ENCODE results near the gene GCA.

DNA sequence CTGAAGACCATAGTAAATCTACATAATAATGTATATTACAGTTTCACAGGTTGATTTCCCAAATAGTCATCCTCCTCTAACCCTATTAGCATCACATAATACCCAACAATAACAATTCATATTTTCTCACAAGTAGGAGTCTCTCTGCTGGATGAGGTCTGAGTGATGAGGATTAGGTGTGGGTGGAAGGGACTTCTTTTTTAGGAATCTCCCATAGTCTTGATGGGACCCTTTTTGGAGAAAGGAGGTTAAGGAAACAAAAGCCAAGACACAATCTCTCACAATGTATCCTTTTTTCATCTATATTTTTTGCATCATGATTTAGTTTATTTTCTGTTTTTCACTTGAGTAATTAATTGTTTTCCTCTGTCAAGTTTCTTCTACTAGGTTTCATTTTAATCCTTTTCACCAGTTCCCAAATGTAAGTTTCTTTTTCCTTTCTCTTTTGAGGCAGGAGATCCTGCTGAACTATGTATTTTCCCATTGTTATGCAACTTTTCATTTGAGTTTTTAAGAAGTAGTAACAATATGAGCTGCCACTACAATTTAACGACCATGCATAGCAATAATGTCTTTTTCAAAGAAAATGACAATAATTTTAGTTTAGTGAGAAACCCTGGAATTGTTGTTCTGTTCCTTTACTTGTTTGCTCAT lies 22.9 kb upstream of the GCA start:
- TF ChIP-seq, protein P1, sequence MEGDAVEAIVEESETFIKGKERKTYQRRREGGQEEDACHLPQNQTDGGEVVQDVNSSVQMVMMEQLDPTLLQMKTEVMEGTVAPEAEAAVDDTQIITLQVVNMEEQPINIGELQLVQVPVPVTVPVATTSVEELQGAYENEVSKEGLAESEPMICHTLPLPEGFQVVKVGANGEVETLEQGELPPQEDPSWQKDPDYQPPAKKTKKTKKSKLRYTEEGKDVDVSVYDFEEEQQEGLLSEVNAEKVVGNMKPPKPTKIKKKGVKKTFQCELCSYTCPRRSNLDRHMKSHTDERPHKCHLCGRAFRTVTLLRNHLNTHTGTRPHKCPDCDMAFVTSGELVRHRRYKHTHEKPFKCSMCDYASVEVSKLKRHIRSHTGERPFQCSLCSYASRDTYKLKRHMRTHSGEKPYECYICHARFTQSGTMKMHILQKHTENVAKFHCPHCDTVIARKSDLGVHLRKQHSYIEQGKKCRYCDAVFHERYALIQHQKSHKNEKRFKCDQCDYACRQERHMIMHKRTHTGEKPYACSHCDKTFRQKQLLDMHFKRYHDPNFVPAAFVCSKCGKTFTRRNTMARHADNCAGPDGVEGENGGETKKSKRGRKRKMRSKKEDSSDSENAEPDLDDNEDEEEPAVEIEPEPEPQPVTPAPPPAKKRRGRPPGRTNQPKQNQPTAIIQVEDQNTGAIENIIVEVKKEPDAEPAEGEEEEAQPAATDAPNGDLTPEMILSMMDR (IDR thresholded peaks at IDR 0.05; ENCODE audit: insufficient read depth, low read length) = no peak
- TF ChIP-seq SPI1 (IDR thresholded peaks at IDR 0.05; ENCODE audit: borderline replicate concordance, low read depth) = no peak
